Limb (tissue), 2 donors: ENCODE measurements around the gene CCDC90B.

Experiments
- DNase-seq, 2 donors: peaks; one replicate each; pipeline ENCODE4 v3.0.0-alpha.2; 2016; ENCODE audit errors: extremely low spot score in 2 of 2

The CCDC90B gene

GRCh38 chr11:83238111-83238510 lies 48.1 kb downstream of the CCDC90B start:
- DNase-seq: no peak

DNA sequence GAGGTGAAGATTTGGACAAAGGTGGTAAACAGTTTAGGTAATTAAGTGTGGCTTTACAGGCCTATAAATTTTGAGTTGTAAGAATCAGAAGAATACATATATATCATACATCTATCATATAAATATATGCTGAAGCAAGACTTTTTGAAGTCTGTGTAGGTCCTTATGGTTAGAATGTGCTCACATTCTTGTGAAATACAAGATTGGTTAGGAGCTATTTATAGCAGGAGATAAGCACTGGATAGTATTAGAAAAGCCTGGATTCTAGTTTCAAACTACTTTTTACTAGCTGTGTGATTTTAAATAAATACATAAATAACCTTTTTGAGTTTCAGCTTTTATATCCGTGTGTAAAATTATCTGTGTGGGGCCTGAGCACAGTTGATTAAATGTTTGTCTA lies 50.3 kb downstream of the CCDC90B start:
- DNase-seq: no peak

DNA sequence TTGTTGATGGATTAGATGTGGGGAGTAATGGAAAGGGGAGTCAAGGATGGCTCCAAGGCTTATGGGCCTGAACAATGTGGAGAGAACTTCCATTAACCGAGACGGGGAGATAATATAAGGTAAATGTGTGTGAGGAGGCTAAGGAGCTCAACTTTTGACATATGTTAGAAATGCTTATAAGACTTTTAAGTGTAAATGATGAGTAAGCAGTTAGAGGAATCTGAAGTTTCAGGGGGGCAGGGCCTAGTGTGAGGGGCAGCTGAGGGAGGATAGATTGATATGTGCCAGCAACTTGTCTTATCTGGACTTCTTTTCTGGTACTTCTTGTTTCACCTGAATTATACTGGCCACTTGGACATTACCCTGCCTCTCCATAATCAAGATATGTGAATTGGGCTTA lies 62.7 kb downstream of the CCDC90B start:
- DNase-seq: no peak

GRCh38 chr11:83222499-83222898 lies 63.7 kb downstream of the CCDC90B start:
- DNase-seq: no peak

DNA sequence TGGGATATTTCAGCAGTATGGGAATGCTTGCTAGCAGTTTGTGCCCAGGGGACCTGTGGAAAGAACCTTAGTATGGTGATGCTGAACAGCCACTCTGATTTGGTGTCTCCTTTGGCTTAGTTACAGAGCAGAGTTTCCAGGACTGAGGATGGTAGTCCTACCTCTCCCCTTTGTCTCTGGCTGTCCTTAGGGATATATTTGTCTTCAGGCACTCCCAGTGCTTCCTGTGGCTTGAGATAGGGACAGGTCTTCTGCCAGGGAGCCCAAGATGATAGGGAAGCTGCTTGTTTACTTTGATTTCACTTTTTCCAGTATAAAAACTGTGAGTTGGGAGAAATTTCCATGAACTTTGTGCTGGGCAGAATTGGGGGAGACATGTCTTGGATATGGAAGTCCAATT lies 64.5 kb downstream of the CCDC90B start:
- DNase-seq: no peak

GRCh38 chr11:83220260-83220659 lies 65.9 kb downstream of the CCDC90B start:
- DNase-seq: no peak

DNA sequence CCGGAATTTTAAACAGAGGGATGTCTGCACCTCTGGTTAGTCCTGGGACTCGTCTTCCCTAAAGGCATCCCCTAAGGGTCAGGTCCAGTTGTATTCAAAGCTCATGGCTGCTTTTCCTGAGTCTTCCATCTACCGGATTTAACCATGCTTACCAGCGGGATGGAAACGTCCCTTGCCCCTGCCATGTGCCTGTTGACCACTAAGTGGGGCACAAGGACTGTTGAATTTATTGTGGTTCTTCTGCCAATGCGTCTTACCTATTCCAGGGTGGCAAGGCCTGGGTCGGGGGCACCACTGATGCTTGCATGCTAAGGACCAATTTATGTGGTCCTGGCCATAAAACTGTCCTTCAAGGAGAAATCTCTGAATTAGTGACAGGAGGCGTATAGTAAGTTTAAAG lies 67.1 kb downstream of the CCDC90B start:
- DNase-seq: no peak
